ENCODE results near the gene IL5. TPM values are rescaled to one million over a fixed set of nuclear protein-coding genes. Genes with fewer than 3 reads are reported as not detected.

Gene IL5
- total and polyA plus RNA-seq, 2 of the 13 experiments (the other 11 are each of a cell fraction or from before 2014, with no cell fraction given), result not detected

GRCh38 chr5:132495667-132496190 lies 47.6 kb downstream of the IL5 start (continued):
- TF ChIP-seq GTF3A (CRISPR knock-in tag; conservative IDR thresholded peaks at IDR 0.05) (no peak), ZXDC (CRISPR knock-in tag; IDR thresholded peaks at IDR 0.05) (no peak), ZNF557 (CRISPR knock-in tag; IDR thresholded peaks at IDR 0.05) (no peak), ZNF33B (CRISPR knock-in tag; IDR thresholded peaks at IDR 0.05) (no peak), NR2F1 (CRISPR knock-in tag; IDR thresholded peaks at IDR 0.05) (no peak), MYPOP (CRISPR knock-in tag; IDR thresholded peaks at IDR 0.05) (peak; percentile 33; the same call in 1 of the 2 replicates), E2F2 (CRISPR knock-in tag; IDR thresholded peaks at IDR 0.05; ENCODE audit: borderline replicate concordance) (no peak), ZNF770 (CRISPR knock-in tag; IDR thresholded peaks at IDR 0.05) (0 out of 2 replicates have a peak, but pooled peaks have one; percentile 11), NFIB (CRISPR knock-in tag; IDR thresholded peaks at IDR 0.05; ENCODE audit: borderline replicate concordance) (no peak), POLR2AphosphoS5 (IDR thresholded peaks at IDR 0.05; ENCODE audit: low read depth, low read length) (peak; percentile 25; the same call in 1 of the 2 replicates), SP5 (CRISPR knock-in tag; IDR thresholded peaks at IDR 0.05; ENCODE audit: borderline replicate concordance, low read depth) (no peak), FOXP1 (IDR thresholded peaks at IDR 0.05) (no peak), FOXP1 (CRISPR knock-in tag; IDR thresholded peaks at IDR 0.05) (0 out of 2 replicates have a peak, but pooled peaks have one; percentile 4), ZNF749 (CRISPR knock-in tag; IDR thresholded peaks at IDR 0.05; ENCODE audit: borderline replicate concordance) (no peak), MAF1 (CRISPR knock-in tag; IDR thresholded peaks at IDR 0.05; ENCODE audit: borderline replicate concordance) (no peak), ZNF33A (CRISPR knock-in tag; IDR thresholded peaks at IDR 0.05; ENCODE audit: borderline replicate concordance) (no peak), FUBP1 (CRISPR knock-in tag; IDR thresholded peaks at IDR 0.05; ENCODE audit: borderline replicate concordance) (no peak), ZZZ3 (CRISPR knock-in tag; IDR thresholded peaks at IDR 0.05; ENCODE audit: borderline replicate concordance) (no peak), PCBP1 (IDR thresholded peaks at IDR 0.05; ENCODE audit: borderline replicate concordance, low read depth, low read length) (no peak), TBX3 (IDR thresholded peaks at IDR 0.05; ENCODE audit: borderline replicate concordance) (no peak), ZNF615 (CRISPR knock-in tag; IDR thresholded peaks at IDR 0.05; ENCODE audit: borderline replicate concordance) (no peak), ATAD3A (CRISPR knock-in tag; IDR thresholded peaks at IDR 0.05) (no peak)

Data from HepG2 (cell line).